Renal cortical epithelial cell (primary cell): ENCODE data around the gene KIF1A. TPM values are rescaled to one million over a fixed set of nuclear protein-coding genes. Genes with fewer than 3 reads are reported as not detected.

ENCODE experiments used
- total RNA-seq: library from RNA; depleted of rRNA; stranded (reverse); fragments of >200 nt; gene quantifications from 2 replicates; pipeline ENCODE4 v1.2.3, GENCODE V29; 2014

KIF1A gene
- total RNA-seq, 1 donor from 2014 or later: 0.45 TPM

Other genes with a start within 250 kb of the KIF1A start
- gene CAPN10, start 233.5 kb downstream of the KIF1A start, total RNA-seq: 29.5 and 32.8 TPM in 2 replicates
- 1.6 TPM in 1 of 2 replicates, not detected in the other for gene GPR35, start 194.7 kb downstream of the KIF1A start, total RNA-seq
- gene AQP12B, start 137.3 kb downstream of the KIF1A start, total RNA-seq: not detected in 2 replicates
- gene AQP12A, start 128.4 kb downstream of the KIF1A start, total RNA-seq: not detected in 2 replicates
- not detected in 2 replicates for gene AGXT, start 48.6 kb upstream of the KIF1A start, total RNA-seq
- 0.10 and 5.2 TPM in 2 replicates for gene MAB21L4, start 75.9 kb upstream of the KIF1A start, total RNA-seq
- gene CROCC2, start 86.1 kb upstream of the KIF1A start, total RNA-seq: under 0.01 TPM in 1 of 2 replicates, not detected in the other
- gene SNED1, start 178.4 kb upstream of the KIF1A start, total RNA-seq: 1.6 and 4.2 TPM in 2 replicates